Mucosa of gallbladder (tissue), 1 donor: ENCODE measurements around the gene PPFIA3. TPM values are rescaled to one million over a fixed set of nuclear protein-coding genes. Genes with fewer than 3 reads are reported as not detected.
"Not testable (repeated sequence)": the region's sequence is repeated elsewhere in the genome, so short reads cannot be mapped to it uniquely, and the experiment has no call there.

Source experiments
- DNase-seq: peaks from one replicate; pipeline ENCODE4 v3.0.0-alpha.2; 2020; ENCODE audit warnings: low spot score
- total RNA-seq: library from RNA; stranded (reverse); gene quantifications from one replicate; pipeline ENCODE4 v1.2.1, GENCODE V29; 2021
- donor health status: DM: no; HTN: no; CAD: no.

The PPFIA3 gene
- total RNA-seq, 1 donor from 2014 or later: 9.7 TPM

DNA sequence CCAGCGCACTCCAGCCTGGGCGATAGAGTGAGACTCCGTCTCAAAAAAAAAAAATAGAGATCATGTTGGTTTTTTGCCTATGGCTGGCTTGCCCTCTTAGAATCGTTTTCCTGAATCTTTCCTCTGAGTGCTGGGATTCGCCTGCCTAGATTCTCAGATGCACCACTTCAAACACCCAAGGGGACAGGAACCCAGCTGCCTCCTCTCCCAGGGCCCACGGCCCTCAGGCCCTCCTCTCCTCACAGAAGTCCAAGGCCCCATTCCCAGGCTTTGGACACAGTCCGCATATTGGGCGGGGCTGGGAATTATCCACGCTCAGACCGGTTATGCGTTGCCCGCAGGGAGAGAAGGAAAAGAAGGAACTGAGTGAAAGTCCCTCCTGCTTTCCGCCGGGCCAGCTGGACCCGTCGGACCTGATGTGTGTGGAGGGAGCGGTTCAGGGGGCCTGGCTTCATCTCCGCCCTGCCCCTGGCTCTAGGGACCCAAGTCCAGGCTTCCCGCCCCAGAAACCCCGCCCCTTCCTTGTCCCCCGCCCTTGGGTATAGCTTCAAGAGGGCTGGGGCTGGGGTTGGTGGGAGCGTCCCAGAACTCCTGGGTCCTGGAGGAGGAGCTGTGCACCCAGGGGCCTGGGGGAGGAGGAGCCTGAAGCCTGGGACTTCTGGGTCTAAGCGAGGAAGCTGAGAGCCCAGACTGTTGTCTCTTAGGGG, 5.8 kb downstream of the PPFIA3 start:
- DNase-seq: no peak

DNA sequence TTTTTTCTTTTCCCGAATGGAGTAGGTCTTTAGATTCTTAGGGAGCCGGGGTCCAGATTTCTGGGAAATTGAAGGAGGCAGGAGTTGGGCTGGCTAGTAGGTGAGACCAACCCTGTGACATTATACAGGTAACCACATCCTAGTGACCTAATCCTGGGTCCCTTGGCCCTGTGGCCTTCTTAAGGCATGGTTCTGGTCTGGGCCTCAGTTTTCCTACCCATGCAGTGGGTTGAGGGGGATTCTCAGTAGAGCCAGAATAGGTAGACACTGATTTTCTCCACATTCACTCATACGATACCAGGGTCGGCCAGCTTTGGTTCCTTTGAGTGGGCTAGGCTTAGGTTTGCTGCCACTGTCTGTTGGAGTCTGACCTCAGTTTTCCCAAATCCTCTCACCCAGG, 7.2 kb downstream of the PPFIA3 start:
- DNase-seq: no peak

DNA sequence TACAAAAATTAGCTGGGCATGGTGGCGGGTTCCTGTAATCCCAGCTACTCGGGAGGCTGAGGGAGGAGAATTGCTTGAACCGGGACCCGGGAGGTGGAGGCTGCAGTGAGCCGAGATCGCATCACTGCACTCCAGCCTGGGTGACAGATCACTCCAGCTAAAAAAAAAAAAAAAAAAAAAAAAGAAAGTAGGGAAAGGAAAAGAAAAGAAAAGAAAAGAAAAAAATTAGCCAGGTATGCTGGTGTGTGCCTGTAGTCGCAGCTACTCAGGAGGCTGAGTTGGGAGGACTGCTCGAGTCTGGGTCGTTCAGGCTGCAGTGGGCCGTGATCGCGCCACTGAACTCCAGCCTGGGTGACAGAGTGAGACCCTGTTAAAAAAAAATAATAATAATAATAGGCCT, 7.9 kb downstream of the PPFIA3 start:
- DNase-seq: not testable (repeated sequence)

DNA sequence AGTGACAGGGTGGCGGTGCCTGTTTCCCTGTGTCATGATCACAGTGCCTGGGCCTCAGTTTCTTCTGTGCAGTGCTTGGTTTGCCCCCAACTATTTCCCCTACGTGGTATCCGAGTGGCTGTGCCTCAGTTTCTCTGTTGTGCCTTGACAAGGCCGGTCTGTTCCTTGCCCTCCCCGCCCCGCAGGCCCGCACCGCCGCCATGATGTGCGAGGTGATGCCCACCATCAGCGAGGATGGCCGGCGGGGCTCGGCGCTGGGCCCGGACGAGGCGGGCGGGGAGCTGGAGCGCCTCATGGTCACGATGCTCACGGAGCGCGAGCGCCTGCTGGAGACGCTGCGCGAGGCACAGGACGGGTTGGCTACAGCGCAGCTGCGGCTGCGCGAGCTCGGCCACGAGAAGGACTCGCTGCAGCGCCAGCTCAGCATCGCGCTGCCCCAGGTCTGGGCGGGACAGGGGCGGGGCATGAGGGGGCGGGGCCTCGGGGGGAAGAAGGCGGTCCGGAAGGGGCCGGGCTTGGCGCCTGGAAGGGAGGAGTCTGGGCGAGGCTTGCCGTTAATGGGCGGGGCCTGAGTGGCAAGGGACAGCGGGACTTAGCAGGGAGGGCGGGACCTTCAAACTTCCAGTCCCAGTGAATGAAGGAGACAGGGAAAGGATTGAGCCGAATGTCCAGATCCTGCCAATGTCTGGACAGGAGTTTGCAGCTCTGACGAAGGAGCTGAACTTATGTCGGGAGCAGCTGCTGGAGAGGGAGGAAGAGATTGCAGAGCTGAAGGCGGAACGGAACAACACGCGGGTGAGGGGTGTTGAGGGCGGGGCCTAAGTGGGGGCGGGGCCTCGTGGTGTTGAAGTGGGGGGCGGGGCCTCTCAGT, 8.6 kb downstream of the PPFIA3 start:
- peak; percentile 96 for DNase-seq

DNA sequence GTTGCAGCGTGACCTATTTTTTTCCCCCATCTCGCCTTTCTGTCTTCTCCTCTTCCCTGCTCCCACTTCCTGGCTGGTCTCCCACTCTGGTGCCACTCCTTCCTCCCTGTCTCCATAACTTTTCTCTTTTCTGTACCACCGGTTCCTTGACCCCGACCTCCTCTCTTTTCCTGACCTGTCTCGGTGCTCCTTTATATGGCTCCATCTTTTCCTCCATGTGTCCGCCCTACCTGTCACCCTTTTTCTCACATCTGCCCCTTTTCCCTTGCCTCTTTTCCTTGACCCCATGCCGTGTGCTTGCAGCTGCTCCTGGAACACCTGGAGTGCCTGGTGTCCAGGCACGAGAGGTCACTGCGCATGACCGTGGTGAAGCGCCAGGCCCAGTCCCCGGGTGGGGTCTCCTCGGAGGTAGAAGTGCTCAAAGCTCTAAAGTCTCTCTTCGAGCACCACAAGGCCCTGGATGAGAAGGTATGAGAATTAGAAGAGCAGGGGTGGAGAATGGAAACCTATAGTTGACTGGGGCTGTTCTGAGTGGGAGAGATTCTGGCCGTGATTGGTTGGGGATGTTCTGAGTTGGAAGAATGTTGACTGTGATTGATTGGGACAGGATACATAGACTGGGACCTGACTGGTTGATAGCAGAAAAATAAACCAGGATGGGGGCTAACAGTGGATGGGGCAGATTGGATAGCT, 9.3 kb downstream of the PPFIA3 start:
- DNase-seq: no peak

DNA sequence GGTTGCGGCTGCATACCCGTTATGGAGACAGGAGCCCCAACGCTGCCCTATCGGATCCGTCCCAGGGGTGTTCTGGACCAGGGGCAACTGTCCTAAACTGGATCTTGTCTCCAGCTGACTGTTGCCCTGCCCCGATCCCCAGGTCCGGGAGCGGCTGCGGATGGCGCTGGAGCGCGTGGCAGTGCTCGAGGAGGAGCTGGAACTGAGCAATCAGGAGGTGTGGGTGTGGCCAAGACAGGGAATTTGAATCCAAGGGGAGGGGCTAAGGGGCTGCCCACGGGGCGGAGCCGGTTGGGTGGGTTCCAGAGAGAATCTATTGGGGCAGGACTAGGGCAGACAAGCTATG, 9.9 kb downstream of the PPFIA3 start:
- no peak for DNase-seq

DNA sequence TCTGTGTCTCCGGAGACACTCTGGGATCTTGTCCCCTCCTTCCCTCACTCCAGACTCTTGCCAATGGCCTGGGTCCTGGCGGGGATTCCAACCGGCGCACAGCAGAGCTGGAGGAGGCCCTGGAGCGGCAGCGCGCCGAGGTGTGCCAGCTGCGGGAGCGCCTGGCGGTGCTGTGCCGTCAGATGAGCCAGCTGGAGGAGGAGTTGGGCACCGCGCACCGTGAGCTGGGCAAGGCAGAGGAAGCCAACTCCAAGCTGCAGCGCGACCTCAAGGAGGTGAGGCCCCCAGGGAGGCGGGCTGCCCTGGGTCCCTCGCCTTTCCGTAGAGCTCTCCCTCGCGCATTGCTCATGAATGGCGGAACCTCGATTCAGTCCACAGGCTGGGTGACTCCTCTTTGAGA, 11.0 kb downstream of the PPFIA3 start:
- DNase-seq: no peak

DNA sequence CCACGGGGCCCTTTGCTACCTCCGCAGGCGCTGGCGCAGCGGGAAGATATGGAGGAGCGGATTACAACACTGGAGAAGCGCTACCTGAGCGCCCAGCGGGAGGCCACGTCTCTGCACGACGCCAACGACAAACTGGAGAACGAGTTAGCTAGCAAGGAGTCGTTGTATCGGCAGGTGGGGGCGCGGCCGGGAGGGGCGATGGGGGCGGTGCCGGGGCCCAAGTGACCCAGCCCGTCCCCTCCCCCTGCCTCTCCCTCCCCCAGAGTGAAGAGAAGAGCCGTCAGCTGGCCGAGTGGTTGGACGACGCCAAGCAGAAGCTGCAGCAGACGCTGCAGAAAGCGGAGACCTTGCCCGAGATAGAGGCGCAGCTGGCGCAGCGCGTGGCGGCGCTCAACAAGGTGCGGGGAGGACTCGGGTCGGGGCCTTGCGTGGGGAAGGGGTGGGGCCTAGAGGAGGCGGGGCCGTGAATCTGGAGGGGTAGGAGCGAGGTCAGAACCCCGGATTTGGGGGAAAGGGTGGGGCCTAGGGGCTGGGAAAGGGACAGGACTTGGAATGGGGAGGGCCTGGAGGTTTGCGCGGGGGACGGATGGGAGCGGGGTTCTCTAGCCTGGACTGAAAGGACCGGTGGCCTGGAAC, 13.7 kb downstream of the PPFIA3 start:
- no peak for DNase-seq

DNA sequence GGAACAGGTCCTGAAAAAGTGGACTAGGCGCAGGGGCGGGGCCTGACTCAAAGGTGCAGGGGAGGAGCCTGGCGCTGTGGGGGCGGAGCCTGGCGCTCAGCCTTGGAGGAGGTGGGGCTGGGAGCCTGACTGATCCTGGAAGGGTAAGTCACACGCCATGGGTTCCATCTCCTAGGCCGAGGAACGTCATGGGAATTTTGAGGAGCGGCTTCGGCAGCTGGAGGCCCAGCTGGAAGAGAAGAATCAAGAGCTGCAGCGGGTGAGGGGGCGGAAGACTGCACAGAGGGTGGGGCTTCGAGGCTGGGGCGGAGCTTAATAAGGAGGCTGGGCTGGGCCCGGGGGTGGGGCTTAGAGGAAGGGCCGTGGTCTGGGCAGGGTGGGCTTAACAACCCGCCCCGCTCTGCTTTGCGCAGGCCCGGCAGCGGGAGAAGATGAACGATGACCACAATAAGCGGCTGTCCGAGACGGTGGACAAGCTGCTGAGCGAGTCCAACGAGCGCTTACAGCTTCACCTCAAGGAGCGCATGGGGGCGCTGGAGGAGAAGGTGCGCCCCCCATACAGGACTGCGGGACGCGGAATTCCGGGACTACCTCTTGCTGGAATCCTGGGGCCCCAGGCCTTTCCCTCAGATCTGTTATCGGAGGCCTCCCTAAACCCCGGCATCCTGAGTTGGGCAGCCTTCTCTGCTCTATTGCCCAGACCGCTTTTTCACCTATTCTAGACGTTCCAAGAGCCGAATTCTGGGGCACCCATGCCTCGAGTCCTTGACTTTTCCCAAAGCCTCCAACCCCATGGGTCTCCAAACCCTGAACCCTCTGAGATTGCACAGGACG, 14.5 kb downstream of the PPFIA3 start:
- DNase-seq: peak; percentile 80

DNA sequence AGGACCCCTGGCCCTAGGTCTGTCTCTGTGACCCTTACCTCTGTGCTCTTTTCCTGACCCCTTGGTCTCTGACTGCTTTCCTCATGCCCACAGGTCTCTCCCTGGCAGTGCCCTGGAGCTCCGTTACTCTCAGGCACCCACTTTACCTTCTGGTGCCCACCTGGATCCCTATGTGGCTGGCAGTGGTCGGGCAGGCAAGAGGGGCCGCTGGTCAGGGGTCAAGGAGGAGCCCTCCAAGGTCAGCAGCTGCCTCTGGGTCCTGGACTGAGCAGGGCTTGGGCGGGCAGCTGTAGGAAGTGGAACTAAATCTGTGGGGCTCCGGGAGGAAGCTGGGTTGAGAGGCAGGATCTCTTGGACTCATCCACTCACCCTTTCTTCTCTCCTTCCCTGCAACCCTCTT, 16.3 kb downstream of the PPFIA3 start:
- DNase-seq: no peak

DNA sequence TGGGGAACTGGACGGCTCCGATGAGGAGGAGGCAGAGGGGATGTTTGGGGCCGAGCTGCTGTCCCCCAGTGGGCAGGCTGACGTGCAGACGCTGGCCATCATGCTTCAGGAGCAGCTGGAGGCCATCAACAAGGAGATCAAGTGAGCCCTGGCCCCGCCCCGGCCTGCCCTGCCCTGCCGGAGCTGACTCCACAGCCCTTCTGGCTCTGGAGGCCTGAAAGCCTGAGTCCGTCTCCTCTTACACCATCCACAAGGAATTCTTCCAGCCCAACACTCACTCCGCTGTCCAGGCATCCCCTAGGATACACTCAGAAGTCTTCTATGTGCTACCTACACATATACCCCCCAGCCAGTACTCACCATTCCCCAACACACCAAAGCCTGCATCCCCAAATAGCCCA, 17.4 kb downstream of the PPFIA3 start:
- no peak for DNase-seq

DNA sequence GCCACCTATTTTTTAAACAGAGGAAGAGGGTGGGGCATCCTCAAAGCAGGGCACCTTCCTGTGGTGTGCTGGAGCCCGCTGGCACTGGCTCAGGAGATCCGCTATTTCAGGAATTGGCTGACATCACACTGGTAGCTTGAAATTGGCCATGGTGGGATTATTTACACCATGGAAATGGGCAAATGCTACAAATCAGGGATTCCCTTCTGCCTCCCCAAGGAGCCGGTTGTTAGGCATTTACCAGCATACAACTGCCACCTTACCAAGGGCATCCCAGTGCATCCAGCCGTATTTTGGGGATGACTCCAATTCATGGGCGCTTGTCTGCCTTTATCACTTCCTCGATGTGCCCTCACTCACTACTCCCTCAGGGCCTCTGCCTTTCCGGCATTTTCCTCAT, 21.6 kb downstream of the PPFIA3 start:
- DNase-seq: no peak

DNA sequence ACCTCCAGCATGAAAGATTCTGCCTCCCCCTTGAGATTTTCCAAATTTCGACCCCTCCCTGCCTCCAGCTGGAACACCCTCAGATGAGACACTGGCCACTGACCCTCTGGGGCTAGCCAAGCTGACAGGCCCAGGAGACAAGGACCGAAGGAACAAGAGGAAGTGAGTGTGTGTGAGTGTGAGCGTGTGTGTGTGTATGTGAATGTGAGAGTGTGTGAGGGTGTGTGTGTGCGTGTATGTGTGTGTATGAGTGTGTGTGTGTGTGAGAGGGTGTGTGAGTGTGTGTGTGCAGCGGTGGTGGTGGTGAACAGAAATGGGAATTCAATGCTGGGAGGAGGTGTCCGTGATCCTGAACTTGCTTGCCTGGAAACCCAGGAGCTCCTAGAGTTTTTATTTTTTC, 22.0 kb downstream of the PPFIA3 start:
- no peak for DNase-seq

DNA sequence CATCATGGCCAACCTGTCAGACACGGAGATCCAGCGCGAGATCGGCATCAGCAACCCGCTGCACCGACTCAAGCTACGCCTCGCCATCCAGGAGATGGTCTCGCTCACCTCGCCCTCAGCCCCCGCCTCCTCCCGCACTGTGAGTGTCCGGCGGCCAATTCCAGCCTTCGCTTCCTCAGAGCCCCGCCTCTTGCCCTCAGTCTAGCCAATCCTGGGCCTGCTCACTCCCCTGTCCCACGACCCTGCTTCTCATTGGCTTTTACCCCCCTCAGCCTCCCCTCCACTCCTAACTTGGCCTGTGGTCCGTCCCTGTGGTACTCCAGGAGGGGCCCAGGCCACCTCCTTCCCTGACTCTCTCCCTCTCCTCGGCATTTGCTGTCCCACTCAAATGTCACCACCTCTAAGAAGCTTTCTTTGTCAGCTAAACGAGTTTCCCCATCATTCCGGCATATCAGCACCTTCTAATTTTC, 23.6 kb downstream of the PPFIA3 start:
- peak; percentile 89 for DNase-seq

DNA sequence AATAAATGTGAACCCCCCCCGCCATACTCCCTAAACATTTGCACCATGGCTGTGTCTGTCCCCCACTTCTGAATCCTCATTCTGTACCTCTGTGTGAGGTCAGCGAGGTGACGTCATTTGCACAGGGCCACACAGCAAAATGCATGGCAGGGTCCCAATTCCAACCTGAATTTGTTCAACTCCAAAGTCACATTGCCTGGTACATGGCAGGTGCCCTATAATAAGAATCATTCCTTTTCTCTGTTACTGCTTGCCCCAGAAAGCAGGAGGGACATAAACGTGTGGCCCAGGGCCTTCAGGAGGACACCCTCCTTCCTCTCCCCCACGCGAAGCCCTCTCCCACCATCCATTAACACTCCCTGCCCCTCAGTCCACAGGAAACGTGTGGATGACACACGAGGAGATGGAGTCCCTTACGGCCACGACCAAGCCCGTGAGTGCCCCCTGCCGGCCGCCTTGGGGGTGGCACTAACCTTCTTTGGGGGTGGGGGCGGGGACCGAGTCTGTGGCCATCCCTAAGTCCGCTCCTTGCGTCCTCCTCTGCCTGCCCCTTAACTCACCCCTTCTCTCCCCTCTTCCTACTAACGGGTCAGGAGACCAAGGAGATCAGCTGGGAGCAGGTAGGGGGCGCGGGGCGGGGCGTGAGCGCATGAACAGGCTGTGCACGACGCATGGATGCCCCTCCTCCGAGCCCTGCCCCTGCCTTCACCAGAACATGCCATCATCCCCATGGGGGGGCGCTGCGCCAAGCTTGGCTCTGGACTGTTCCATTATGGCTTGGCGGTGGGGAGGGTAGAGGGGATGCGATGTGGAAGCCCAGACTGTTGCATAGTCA, 26.4 kb downstream of the PPFIA3 start:
- peak; percentile 77 for DNase-seq

DNA sequence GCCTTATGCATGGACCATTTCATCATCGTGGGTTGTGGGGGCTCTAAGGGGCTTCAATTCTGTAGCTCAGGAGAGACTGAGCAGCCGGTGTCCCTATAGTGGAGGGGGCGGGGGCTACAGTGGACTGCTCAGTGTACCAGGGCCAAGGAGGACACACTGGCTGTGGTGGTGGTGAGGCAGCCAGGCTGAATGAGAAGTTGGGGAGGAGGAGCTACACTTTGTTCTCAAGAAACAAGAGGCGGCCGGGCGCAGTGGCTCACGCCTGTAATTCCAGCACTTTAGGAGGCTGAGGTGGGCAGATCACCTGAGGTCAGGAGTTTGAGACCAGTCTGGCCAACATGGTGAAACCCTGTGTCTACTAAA, 27.0 kb downstream of the PPFIA3 start:
- DNase-seq: not testable (repeated sequence)

DNA sequence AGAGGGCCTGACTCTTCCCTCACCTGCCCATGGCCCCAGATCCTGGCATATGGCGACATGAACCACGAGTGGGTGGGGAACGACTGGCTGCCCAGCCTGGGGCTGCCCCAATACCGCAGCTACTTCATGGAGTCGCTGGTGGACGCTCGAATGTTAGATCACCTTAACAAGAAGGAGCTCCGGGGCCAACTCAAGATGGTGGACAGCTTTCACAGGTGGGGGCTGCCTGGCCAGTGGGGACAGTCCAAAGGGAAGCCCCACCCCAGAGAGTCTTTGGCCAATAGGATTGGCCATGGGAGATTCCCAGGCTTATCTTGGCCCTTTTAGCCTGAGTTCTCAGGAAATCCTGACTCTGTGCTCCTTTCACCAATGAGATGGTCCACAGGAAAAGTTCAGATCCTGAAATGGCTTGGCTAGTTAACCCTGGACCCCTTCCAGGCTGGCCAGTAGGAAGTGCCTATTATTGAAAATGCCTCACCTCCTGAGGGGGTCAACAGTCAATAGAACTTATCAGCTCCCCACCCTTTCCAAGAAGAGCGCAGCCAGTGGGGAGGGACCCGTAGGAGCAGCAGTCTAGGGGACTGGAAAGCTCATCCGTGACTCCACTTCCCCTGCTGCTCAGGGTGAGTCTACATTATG, 28.8 kb downstream of the PPFIA3 start:
- no peak for DNase-seq

DNA sequence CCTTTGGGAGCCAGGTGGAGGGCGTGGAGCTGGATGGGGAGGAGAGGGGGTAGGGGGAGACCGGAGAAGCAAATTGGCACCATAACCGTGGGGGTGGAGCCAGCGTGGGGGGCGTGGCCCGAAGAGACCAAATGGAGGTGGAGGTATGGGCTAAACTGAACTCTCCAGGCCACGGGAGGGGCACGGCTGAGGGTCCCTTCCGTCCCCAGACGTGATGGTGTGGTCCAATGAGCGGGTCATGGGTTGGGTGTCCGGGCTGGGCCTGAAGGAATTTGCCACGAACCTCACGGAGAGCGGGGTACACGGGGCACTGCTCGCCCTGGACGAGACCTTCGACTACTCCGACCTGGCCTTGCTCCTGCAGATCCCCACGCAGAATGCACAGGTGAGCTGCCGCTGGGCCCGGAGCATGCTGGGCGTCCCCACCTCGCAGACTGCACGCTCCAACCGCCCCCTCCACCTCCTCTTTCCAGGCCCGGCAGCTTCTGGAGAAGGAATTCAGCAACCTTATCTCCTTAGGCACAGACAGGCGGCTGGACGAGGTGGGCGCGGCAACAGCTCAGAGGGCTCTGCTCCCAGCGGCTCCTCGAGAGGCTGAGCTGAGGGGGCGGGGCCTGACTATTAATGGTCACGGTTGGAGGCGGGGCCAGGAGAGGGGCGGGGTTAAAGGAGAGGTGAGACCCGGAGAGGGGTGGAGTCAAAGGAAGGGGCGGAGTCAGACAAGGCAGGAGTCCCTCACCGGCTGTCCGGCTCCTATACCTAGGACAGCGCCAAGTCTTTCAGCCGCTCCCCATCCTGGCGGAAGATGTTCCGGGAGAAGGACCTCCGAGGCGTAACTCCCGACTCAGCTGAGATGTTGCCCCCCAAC, 29.7 kb downstream of the PPFIA3 start:
- DNase-seq: peak; percentile 98

DNA sequence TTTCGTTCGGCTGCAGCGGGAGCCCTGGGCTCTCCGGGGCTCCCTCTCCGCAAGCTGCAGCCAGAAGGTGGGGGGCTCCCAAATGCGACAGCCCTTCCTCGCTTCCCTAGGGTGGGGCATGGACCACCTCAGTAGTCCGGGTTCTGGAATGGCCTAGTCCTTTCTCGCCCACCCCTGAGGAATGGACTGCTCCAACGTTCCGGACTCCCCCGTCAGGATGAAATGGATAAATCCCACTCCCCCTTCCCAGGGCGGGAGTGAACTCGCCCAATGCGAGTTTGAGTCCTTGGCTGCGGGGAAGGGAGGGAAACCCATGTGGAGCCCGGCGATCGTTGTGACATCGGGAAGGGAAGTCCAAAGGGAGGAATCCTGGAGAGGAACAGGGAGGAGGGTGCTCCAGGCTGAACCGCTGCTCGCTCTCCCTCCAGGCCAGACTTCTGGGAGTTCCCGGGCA, 30.3 kb downstream of the PPFIA3 start:
- peak; percentile 67 for DNase-seq
